Subcutaneous adipose tissue (tissue), 4 donors: ENCODE measurements around the gene APOLD1. TPM values are rescaled to one million over a fixed set of nuclear protein-coding genes. Genes with fewer than 3 reads are reported as not detected.

Experiments
- CTCF ChIP-seq: fragments of 450-650 bp; IDR thresholded peaks from one replicate; pipeline ENCODE4 v1.5.1; 2016; ENCODE audit warnings: low read depth, mild to moderate bottlenecking, control low read depth, antibody characterized with exemption, moderate library complexity
- total RNA-seq, 4 donors: library from RNA; depleted of rRNA; stranded (reverse); fragments of >200 nt; gene quantifications; one replicate each; pipeline ENCODE4 v1.1.0, GENCODE V29; 2016

APOLD1 gene
- total RNA-seq, 4 donors from 2014 or later = 57.3 to 281 (median 206) TPM

- no peak for TF ChIP-seq CTCF
These were observed 37.4 kb upstream of the APOLD1 start for GRCh38 chr12:12748044-12748443.

GRCh38 chr12:12749433-12749832, 36.0 kb upstream of the APOLD1 start:
- TF ChIP-seq CTCF = no peak

- no peak for TF ChIP-seq CTCF
These were observed 29.5 kb upstream of the APOLD1 start for GRCh38 chr12:12755923-12756322.

GRCh38 chr12:12757121-12757520, 28.3 kb upstream of the APOLD1 start:
- no peak for TF ChIP-seq CTCF

- TF ChIP-seq CTCF = no peak
These were observed 26.1 kb upstream of the APOLD1 start for GRCh38 chr12:12759234-12759915.

- TF ChIP-seq CTCF = no peak
These were observed 20.6 kb upstream of the APOLD1 start for GRCh38 chr12:12764824-12765223.

- no peak for TF ChIP-seq CTCF
These were observed 15.2 kb upstream of the APOLD1 start for GRCh38 chr12:12770262-12770661.
